AG04450 (cell line): ENCODE measurements around the gene FAM161A. TPM values are rescaled to one million over a fixed set of nuclear protein-coding genes. Genes with fewer than 3 reads are reported as not detected.
"Not testable (repeated sequence)": the region's sequence is repeated elsewhere in the genome, so short reads cannot be mapped to it uniquely, and the experiment has no call there.

Source experiments
- CTCF ChIA-PET: fragments of 300-600, 350-600 bp; formaldehyde crosslinking; extraction: SDS; loops from one replicate; lab custom pipeline; 2022; ENCODE audit warnings: antibody characterized with exemption, inconsistent platforms; lab: Charles Lee
- POLR2A ChIA-PET: fragments of 350-600 bp; formaldehyde crosslinking; extraction: SDS; loops from one replicate; lab custom pipeline; 2021; ENCODE audit warnings: antibody characterized with exemption, inconsistent platforms; lab: Yijun Ruan, JAX
- DNase-seq: peaks from one replicate; pipeline ENCODE4 v3.0.0-alpha.2; 2011; ENCODE audit warnings: low read depth, low spot score
- H3K27ac ChIP-seq: one replicate; pipeline ENCODE4 v1.5.1; 2012; ENCODE audit warnings: low read depth, low read length, control low read depth
- H3K27me3 ChIP-seq: one replicate; pipeline ENCODE4 v1.6.0; 2012; ENCODE audit warnings: low read length; ENCODE audit not compliant: control insufficient read depth, insufficient read depth
- H3K4me3 ChIP-seq: 2 replicates; pipeline ENCODE4 v1.5.1; 2011; ENCODE audit warnings: mild to moderate bottlenecking, low read depth, low read length, control low read depth
- H3K9me3 ChIP-seq: 2 replicates; pipeline ENCODE4 v1.5.1; 2012; ENCODE audit warnings: low read length; ENCODE audit not compliant: control insufficient read depth, insufficient read depth
- polyA plus RNA-seq: library from polyadenylated mRNA; depleted of rRNA; stranded (reverse); fragments of >200 nt; gene quantifications from 2 replicates; pipeline ENCODE4 v1.2.3, GENCODE V29; 2011
- TF ChIP-seq, protein P1 (sequence below): IDR thresholded peaks from 2 replicates; pipeline ENCODE4 v1.5.1; 2011; ENCODE audit warnings: low read depth, low read length, control low read depth, inconsistent platforms

Gene FAM161A
- polyA plus RNA-seq, 1 experiment = 1.1 TPM

GRCh38 chr2:61816480-61817355 lies 37.1 kb downstream of the FAM161A start:
- POLR2A ChIA-PET = no interaction called here
- no peak for DNase-seq

GRCh38 chr2:61814539-61815160 lies 39.2 kb downstream of the FAM161A start:
- no peak for DNase-seq
- CTCF ChIA-PET = no interaction called here

More at GRCh38 chr2:61816480-61817355, 37.1 kb downstream of the FAM161A start:
- no peak overlapping the region for H3K27ac ChIP-seq
- TF ChIP-seq, protein P1, sequence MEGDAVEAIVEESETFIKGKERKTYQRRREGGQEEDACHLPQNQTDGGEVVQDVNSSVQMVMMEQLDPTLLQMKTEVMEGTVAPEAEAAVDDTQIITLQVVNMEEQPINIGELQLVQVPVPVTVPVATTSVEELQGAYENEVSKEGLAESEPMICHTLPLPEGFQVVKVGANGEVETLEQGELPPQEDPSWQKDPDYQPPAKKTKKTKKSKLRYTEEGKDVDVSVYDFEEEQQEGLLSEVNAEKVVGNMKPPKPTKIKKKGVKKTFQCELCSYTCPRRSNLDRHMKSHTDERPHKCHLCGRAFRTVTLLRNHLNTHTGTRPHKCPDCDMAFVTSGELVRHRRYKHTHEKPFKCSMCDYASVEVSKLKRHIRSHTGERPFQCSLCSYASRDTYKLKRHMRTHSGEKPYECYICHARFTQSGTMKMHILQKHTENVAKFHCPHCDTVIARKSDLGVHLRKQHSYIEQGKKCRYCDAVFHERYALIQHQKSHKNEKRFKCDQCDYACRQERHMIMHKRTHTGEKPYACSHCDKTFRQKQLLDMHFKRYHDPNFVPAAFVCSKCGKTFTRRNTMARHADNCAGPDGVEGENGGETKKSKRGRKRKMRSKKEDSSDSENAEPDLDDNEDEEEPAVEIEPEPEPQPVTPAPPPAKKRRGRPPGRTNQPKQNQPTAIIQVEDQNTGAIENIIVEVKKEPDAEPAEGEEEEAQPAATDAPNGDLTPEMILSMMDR = no peak
- CTCF ChIA-PET = interaction anchor here (0.8 kb wide), 1 partner anchor 24 kb away, joined by 3 read pairs; no protein-coding TSS in a partner anchor
- H3K27me3 ChIP-seq = peaks cover 7% of the 10 kb centered on the region
- H3K9me3 ChIP-seq = no peaks in the 10 kb centered on the region
- H3K4me3 ChIP-seq = no peak overlapping the region

GRCh38 chr2:61813314-61813713 lies 40.5 kb downstream of the FAM161A start:
- H3K9me3 ChIP-seq, POLR2A ChIA-PET, CTCF ChIA-PET, H3K4me3 ChIP-seq, H3K27ac ChIP-seq, H3K27me3 ChIP-seq, DNase-seq: not testable (repeated sequence)

More at GRCh38 chr2:61814539-61815160, 39.2 kb downstream of the FAM161A start:
- peaks cover 6% of the 10 kb centered on the region for H3K27me3 ChIP-seq
- no peaks in the 10 kb centered on the region for H3K9me3 ChIP-seq
- H3K4me3 ChIP-seq = no peak overlapping the region
- TF ChIP-seq, protein P1 = no peak
- no peak overlapping the region for H3K27ac ChIP-seq
- POLR2A ChIA-PET = no interaction called here

- Histone ChIP-seq H3K4me3 (no peak overlapping the region), H3K27me3 (peaks cover 9% of the 10 kb centered on the region), H3K9me3 (no peaks in the 10 kb centered on the region), H3K27ac (no peak overlapping the region)
- no peak for DNase-seq
- CTCF ChIA-PET = no interaction called here
- TF ChIP-seq, protein P1 = no peak
- POLR2A ChIA-PET = no interaction called here
Observed at GRCh38 chr2:61811821-61812220, 42.0 kb downstream of the FAM161A start.

DNA sequence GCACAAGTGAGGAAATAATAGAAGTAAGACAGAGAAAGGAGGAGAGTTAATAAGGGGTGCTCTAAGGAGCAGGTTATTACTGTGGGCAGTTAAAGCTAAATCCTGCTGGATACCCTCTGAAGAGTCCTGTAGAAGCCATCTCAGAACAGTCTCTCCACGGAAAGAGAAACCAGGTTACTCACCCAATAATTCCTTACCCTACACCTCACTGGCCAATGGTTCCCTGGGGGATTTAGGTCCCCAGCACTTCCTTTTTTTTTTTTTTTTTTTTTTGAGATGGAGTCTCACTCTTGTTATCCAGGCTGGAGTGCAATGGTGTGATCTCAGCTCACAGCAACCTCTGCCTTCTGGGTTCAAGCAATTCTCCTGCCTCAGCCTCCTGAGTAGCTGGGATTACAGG lies 43.7 kb downstream of the FAM161A start:
- CTCF ChIA-PET = interaction anchor here (0.5 kb wide), 1 partner anchor 17 kb away, joined by 4 read pairs; no protein-coding TSS in a partner anchor
- POLR2A ChIA-PET, H3K4me3 ChIP-seq, H3K27me3 ChIP-seq, DNase-seq, H3K9me3 ChIP-seq, H3K27ac ChIP-seq: not testable (repeated sequence)

DNA sequence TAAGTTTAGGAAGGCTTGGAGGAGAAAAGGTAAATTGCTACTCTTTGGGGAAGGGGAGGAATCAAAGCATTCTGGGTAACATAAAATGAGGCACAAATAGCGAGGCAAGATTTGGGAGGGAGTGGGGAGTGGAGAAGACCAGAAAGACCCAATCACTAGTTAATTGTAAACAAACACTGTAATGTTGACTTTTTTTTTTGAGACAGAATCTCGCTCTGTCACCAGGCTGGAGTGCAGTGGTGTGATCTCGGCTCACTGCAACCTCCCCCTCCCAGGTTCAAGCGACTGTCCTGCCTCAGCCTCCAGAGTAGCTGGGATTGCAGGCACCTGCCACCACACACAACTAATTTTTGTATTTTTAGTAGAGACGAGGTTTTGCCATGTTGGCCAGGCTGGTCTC lies 45.2 kb downstream of the FAM161A start:
- DNase-seq, CTCF ChIA-PET, H3K27me3 ChIP-seq, H3K4me3 ChIP-seq, H3K27ac ChIP-seq, H3K9me3 ChIP-seq: not testable (repeated sequence)
- POLR2A ChIA-PET = interaction anchor here (0.5 kb wide), 1 partner anchor 687 kb away, joined by 3 read pairs; no protein-coding TSS in a partner anchor
